GM19324 (cell line): ENCODE results near the gene ZMIZ2.
A peak's percentile ranks its signal among the peaks of the same experiment; 100 is the strongest.
"Not testable (repeated sequence)": the region's sequence is repeated elsewhere in the genome, so short reads cannot be mapped to it uniquely, and the experiment has no call there.

Experiments used
- ATAC-seq: cut with Tn5 transposase; IDR thresholded peaks from one replicate; pipeline ENCODE4 v1.9.1; 2021; ENCODE audit warnings: mild to moderate bottlenecking, moderate library complexity; ENCODE audit not compliant: unreplicated experiment, low FRiP score

Gene ZMIZ2

DNA sequence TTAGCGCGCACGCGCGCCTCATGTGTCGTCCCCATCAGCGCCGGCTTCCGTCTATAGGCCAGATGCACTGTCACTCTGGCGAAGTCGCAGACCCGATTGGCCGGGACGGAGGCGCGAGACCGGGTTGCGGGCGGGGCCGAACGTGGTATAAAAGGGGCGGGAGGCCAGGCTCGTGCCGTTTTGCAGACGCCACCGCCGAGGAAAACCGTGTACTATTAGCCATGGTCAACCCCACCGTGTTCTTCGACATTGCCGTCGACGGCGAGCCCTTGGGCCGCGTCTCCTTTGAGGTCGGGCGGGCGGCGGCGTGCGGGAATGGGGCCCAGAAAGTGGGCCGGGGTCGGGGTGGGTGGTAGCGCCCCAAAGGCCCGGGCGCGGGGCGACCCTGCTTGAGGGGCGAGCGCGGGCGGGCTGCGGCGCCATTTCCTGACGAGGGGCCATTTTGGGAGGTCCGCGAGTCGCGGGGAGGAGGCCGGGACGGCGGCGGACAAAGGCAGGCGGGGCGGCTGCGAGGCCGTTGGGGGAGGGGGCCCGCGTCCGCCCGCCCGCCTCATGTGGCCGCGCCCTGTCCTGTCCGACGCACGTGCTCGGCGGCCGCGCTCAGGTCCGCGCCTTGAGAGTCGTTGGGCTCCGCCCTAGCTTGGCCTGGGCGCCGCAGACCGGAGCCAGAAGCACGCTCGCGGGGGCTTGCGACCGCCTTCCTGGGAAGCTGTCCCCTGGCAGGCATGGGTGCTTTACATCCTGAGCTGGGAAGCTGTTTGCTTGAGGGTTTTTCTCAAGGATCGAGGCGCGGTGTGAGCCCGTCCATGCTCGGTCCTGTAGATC, 48.1 kb downstream of the ZMIZ2 start, which contains the start of gene PPIA:
TSS of gene PPIA (plus strand) at position 178 of the 825 bp plus-strand sequence. CDS start at position 222, 44 bp downstream.
- ATAC-seq, result peak; percentile 94

DNA sequence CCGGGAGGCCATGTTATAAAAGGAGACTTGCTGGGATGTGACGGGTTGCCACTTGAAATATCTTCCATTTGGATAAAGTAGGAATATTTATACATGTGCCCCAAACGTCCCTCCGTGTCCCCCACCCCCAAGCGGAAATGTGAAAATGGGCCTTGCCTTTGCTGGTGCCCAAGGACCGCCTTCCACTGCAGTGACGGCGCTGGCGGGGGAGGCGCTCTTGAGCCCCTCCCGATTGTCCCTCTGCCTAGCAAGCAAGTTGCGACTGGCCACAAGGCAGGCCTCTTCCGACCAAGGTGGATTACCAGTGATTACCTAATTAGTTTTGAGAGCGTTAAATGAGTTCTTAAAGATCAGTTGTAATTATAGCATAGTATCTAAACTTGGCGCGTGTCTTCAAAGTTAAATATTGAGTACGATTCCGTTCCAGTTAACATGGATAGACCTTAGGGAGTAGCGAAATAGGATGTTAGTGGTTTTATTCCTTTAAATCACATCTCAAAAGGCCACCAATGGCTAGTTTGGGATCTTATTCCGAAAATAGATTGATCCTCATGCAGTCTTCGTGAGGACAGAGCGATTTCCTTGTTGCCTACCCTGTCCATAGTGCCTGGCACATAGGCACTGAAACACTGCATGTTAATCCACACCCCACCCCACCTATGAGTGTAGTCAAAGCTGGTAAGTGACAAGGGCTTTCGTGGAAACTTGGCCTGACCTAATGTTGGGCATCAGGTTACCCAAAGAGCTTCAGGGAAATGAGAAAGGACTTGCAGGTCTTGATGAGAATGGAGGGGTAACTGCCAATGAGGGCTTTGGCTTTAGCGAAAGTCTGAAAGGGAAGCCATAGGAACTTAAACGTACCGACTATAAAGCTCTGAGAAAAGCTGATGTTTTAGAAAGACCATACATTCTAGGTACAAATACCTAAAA, 48.9 kb downstream of the ZMIZ2 start:
- ATAC-seq, result peak; percentile 37

DNA sequence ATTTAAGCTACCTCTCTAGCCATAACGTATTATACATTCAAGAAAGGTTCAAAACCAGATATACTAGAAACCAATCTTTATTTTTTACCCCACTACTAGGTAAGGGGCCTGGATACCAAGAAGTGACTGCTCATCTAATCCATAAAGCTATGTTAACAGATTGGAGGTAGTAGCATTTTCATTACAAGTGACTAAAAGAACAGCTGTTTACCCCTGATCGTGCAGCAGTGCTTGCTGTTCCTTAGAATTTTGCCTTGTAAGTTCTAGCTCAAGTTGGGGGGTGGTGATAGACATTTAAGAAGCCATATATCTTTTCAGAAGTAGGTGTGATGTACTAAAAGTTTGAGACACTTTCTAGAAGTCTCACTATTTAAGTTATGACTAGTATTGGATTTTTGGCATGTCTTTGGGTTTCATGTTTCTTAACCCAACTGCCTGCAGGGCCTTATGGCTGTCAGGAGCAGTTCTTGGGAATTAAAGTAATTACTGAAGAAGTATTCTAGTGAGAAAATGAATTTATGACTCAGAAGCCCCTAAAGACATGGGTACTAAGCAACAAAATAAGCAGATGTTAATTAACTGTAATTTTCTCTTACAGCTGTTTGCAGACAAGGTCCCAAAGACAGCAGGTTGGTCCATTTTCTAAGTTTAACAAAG, 50.1 kb downstream of the ZMIZ2 start:
- ATAC-seq, result no peak

DNA sequence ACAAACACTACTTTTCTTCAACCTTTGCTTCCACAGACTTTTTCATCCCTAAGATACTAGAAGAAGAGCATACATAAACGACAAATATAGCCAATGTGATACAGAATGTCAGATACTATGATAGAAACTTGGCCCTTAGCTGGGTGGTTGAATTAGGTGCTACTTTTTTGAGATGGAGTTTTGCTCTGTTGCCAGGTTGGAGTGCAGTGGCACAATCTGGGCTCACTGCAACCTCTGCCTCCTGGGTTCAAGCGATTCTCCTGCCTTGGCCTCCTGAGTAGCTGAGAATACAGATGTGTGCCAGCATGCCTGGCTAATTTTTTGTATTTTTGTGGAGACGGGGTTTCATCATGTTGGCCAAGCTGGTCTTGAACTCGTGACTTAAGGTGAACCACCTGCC, 51.3 kb downstream of the ZMIZ2 start:
- ATAC-seq, result no peak

DNA sequence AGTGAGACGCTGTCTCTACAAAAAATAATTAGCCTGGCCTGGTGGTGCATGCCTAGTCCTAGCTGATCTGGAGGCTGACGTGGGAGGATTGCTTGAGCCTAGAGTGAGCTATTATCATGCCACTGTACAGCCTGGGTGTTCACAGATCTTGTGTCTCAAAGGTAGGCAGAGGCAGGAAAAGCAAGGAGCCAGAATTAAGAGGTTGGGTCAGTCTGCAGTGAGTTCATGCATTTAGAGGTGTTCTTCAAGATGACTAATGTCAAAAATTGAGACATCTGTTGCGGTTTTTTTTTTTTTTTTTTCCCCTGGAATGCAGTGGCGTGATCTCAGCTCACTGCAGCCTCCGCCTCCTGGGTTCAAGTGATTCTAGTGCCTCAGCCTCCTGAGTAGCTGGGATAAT, 53.2 kb downstream of the ZMIZ2 start:
- ATAC-seq, result no peak

DNA sequence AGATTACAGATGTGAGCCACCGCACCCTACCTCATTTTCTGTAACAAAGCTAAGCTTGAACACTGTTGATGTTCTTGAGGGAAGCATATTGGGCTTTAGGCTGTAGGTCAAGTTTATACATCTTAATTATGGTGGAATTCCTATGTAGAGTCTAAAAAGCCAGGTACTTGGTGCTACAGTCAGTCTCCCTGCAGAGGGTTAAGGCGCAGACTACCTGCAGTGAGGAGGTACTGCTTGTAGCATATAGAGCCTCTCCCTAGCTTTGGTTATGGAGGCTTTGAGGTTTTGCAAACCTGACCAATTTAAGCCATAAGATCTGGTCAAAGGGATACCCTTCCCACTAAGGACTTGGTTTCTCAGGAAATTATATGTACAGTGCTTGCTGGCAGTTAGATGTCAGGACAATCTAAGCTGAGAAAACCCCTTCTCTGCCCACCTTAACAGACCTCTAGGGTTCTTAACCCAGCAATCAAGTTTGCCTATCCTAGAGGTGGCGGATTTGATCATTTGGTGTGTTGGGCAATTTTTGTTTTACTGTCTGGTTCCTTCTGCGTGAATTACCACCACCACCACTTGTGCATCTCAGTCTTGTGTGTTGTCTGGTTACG, 53.9 kb downstream of the ZMIZ2 start:
- no peak for ATAC-seq

DNA sequence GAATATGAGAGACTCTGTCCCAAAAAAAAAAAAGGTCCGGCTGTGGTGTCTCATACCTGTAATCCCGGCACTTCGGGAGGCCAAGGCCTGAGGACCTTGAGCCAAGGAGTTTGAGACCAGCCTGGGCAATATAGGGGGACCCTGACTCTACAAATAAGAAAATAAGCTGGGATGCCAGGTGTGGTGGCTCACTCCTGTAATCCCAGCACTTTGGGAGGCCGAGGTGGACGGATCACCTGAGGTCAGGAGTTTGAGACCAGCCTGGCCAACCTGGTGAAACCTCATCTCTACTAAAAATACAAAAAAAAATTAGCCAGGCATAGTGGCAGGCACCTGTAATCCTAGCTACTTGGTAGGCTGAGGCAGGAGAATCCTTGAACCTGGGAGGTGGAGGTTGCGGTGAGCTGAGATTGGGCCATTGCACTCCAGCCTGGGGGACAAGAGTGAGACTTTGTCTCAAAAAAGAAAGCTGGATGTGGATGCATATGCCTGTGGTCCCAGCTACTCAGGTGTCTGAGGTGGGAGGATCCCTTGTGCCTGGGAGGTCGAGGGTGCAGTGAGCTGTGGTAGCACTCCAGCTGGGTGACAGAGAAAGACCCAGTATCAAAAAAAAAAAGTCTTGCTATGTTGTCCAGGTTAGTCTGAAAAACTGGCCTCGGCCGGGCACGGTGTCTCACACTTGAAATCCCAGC, 55.3 kb downstream of the ZMIZ2 start:
- ATAC-seq, result not testable (repeated sequence)

DNA sequence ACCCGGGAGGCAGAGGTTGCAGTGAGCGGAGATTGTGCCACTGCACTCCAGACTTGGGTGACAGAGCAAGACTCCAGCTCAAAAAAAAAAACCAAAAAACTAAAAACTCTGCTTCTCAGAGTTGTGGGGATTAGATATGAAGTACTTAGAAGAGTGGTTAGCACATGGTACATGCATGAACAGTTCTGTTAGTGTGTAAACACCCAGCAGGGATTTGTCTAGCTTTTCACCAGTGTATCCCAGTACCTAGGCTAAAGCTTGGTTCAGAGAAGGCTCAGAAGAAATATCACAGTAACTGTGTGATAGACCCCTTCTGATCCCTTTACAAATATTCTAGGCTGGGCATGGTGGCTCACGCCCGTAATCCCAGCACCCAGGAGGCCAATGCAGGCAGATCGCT, 57.3 kb downstream of the ZMIZ2 start:
- ATAC-seq, result no peak

DNA sequence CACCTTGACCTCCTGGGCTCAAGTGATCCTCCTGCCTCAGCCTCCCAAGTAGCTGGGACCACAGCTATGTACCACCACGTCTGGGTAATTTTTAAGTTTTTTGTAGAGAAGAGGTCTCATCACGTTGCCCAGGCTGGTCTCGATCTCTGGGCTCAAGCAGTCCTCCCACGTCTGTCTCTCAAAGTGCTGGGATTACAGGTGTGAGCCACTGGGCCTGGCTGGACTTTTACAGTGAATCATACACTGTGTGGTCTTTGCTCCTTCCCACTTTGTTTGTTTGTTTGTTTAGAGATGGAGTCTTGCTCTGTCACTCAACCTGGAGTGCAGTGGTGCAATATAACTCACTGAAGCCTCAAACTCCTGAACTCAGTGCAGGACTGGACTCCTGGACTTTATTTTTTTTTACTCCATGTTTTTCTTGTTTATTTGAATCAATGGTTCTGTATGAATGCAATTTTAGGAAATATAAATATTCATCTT, 60.3 kb downstream of the ZMIZ2 start:
- ATAC-seq, result no peak

DNA sequence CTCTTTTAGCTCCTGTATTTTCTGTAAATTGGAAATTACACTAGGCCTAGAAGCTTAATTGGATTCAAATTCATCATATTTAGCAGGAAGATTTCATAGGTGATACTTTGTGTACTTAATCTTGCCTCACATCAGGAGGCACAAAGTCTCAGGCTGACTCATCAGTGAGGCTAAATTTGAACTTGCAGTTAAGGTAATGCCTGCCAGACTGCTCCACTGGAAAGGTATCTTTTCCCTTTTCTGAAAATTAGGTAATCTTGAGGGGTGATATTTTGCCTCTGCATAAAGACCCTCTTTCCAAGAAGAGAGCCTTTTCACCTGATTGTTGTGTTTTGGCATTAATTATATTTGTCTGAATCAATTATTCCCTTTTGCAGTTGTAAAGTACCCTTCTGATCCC, 62.4 kb downstream of the ZMIZ2 start:
- ATAC-seq, result no peak

DNA sequence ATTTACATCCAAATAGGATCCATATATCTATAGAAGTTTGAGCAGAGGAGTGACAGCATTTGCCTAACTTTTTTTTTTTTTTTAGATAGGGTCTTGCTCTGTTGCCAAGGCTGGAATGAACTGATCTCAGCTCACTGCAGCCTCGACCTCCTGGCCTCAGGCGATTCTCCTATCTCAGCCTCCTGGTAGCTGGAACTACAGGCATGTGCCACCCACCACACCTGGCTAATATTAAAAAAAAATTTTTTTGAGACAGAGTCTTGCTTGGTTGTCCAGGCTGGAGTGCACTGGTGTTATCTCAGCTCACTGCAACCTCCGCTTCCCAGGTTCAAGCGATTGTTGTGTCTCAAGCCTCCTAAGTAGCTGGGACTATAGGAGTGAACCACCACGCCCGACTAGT, 62.9 kb downstream of the ZMIZ2 start:
- no peak for ATAC-seq

DNA sequence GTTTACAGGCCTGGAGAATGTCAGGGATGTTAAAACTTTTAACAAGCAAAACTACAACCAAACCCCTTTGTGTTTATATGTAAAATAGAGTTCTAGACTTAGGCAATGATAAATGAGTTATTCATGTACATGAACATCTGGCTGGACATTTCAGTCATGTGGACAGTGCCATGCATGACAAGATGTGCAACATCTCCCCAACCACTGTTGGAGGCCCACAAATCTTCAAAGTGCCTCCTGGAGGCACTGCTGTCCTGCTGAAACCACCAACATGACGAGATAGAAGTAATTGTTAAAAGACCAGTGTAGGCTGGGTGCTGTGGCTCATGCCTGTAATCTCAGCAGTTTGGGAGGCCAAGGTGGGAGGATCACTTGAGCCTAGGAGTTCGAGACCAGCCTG, 66.3 kb downstream of the ZMIZ2 start:
- no peak for ATAC-seq

DNA sequence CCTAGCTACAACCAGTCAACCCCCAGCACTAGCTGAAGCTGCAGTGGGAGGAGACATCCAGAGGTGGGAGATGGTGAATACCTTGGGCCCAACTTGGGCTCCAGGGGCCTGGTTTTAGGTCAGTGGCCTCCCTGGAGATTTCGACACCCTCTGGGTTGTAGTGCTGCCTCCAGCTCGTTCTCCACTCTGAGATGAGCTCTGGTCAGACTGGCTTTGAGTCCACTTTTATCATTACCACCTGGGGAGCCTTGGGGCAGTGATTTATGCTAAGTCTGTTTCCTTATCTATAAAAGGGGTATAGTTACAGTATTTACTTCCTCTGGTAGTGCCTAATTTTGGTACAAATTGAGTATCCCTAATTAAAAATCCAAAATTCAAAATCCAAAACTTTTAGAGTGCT, 70.6 kb downstream of the ZMIZ2 start:
- no peak for ATAC-seq
